Esophagus (tissue), 2 donors: Measurements from ENCODE around the gene SYF2. TPM values are rescaled to one million over a fixed set of nuclear protein-coding genes. Genes with fewer than 3 reads are reported as not detected.
"Not testable (repeated sequence)": the region's sequence is repeated elsewhere in the genome, so short reads cannot be mapped to it uniquely, and the experiment has no call there.

Experiments used
- H3K27ac ChIP-seq, 2 donors: one replicate each; pipeline ENCODE4 v1.5.1; 2013; ENCODE audit warnings: low read depth in 2 of 2, mild to moderate bottlenecking in 2 of 2, inconsistent platforms in 1 of 2, low read length in 1 of 2, moderate library complexity in 1 of 2
- H3K27me3 ChIP-seq, 2 donors: one replicate each; pipeline ENCODE4 v1.6.1; 2013; ENCODE audit warnings: low read length in 2 of 2, control low read depth in 1 of 2, mild to moderate bottlenecking in 1 of 2; ENCODE audit not compliant: insufficient read depth in 2 of 2, control insufficient read depth in 1 of 2
- H3K36me3 ChIP-seq, 2 donors: one replicate each; pipeline ENCODE4 v1.6.1; 2013; ENCODE audit warnings: low read length in 1 of 2; ENCODE audit not compliant: control insufficient read depth in 2 of 2, insufficient read depth in 2 of 2
- H3K4me1 ChIP-seq, 2 donors: one replicate each; pipeline ENCODE4 v1.6.1; 2013; ENCODE audit warnings: low read length in 1 of 2; ENCODE audit not compliant: control insufficient read depth in 2 of 2, insufficient read depth in 2 of 2
- H3K4me3 ChIP-seq, 2 donors: one replicate each; pipeline ENCODE4 v1.5.1; 2013; ENCODE audit warnings: low read length in 2 of 2, mild to moderate bottlenecking in 2 of 2, low read depth in 1 of 2, moderate library complexity in 1 of 2
- H3K9me3 ChIP-seq, 2 donors: one replicate each; pipeline ENCODE4 v1.6.1; 2013; ENCODE audit warnings: mild to moderate bottlenecking in 2 of 2, low read depth in 1 of 2, low read length in 1 of 2, moderate library complexity in 1 of 2; ENCODE audit not compliant: control insufficient read depth in 2 of 2, insufficient read depth in 1 of 2
- WGBS, 2 donors: extraction: QIAGEN DNeasy Blood & Tissue Kit; methylation state at CpG; one replicate each; pipeline ENCODE4 v1.1.7; 2013; 5-methylcytosine and 5-hydroxymethylcytosine counted together
- polyA plus RNA-seq, 2 donors: library from polyadenylated mRNA; stranded (reverse); fragments of 200-250 nt; gene quantifications; one replicate each; pipeline ENCODE4 v1.2.3, GENCODE V29; 2013
- donor health status: healthy with polysubstance abuse.
- donor health status: Bipolar disorder and iron deficiency.

The SYF2 gene
- polyA plus RNA-seq, 2 donors: 42.3 to 49.2 TPM

DNA sequence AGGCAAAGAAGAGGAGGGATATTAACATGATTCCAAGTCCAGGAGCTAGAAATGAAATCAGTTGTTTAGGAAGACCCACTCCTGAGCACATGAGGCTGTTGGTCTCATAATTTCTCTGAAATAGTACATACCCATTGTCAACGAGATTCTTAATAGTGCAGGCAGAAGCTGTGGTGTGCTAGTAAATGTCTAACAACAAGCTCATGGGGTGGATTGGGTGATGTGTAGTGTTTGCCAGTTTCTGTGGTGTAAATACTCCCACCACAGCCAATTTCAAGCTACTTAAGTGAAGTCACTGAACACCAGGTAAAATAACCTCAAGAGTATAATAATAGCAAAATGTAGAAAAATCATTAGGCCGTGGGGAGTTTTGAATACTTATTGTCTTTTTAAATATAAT lies 42.0 kb downstream of the SYF2 start:
- no peaks in the 10 kb centered on the region for H3K36me3 ChIP-seq
- no peaks in the 10 kb centered on the region for H3K27me3 ChIP-seq
- WGBS, 2 donors: 81% methylated on average over 2 of the region's 2 CpGs
- no peaks in the 10 kb centered on the region for H3K9me3 ChIP-seq
- no peak overlapping the region for H3K27ac ChIP-seq
- H3K4me1 ChIP-seq: peaks cover 3 to 10% of the 10 kb centered on the region in 2 donors
- H3K4me3 ChIP-seq: no peak overlapping the region

DNA sequence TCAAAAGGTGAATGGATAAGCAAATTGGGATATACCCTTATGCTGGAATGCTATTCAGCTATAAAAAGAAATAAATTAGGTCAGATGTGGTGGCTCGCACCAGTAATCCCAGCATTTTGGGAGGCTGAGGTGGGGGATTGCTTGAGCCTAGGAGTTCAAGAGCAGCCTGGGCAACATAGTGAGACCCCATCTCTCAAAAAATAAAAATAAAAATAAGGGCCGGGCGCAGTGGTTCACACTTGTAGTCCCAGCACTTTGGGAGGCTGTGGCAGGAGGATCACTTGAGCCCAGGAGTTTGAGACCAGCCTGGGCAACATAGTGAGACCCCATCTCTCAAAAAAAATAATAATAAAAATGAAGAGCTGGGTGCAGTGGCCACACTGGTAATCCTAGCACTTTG lies 44.4 kb downstream of the SYF2 start:
- not testable (repeated sequence) for H3K4me3 ChIP-seq, H3K4me1 ChIP-seq, H3K27me3 ChIP-seq, H3K27ac ChIP-seq, H3K9me3 ChIP-seq, H3K36me3 ChIP-seq
- 94 to 96% methylated on average over 3 of the region's 3 CpGs for WGBS, 2 donors

DNA sequence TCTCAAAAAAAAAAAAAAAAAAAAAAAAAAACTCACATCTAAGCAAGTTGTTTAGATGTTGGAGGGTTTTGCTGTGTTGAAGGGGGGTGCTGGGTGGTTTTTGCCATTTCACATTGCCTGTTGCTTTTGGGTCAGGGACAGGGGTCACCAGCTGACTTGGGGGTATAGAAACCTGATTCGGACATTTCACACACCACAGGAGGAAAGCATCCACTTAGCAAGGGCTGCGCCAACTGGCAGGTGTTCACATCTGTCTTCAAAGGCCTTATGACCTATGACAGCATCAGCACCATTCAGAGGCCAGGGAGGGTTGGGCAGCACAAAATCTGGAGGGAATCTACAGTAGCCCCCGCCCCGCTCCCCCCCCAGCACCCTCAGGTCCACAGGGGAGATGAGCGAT lies 45.2 kb downstream of the SYF2 start:
- Histone ChIP-seq H3K27me3 (no peaks in the 10 kb centered on the region), H3K9me3 (no peaks in the 10 kb centered on the region), H3K4me3 (no peak overlapping the region), H3K27ac (no peak overlapping the region), H3K36me3 (no peaks in the 10 kb centered on the region), H3K4me1 (no peaks in the 10 kb centered on the region)
- WGBS, 2 donors: 83 to 87% methylated on average over 5 of the region's 5 CpGs

DNA sequence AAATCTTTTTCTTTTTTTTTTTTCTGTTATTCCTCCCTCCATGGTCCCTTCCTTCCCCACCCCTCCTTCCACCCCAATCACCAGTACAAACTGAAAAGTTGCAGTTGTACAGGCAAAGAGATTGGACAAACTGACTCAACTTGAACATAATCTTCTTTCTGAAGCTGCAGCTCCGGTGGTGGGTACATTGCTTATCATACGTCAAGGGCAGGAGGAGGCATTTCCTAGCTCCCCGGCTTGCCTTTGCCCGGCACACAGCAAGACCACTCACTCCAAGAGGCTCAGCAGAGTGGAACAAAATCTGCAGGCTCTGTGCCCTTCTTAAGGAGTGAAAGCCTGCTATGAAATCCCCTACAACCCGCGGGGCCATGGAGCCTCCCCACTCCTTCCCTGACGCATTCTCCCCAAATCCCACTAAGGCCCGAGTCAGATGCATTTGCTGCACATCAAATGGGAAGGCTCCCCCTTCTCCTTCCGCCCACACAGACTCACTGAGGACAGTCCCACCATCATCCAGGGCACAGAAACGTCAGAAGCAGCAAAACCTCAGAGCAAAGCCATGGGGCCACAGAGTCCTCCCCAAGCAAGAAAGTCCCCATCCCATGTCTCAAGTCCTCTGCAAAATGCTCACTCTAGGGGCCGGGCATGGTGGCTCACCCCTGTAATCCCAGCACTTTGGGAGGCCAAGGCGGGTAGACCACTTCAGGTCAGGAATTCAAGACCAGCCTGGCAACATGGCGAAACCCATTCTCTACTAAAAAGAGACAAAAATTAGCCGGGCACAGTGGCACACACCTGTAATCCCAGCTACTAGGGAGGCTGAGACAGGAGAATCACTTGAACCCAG lies 45.9 kb downstream of the SYF2 start:
- 84 to 87% methylated on average over 14 of the region's 14 CpGs for WGBS, 2 donors
- Histone ChIP-seq H3K27ac (no peak overlapping the region), H3K36me3 (no peaks in the 10 kb centered on the region), H3K27me3 (no peaks in the 10 kb centered on the region), H3K4me3 (no peak overlapping the region), H3K4me1 (no peaks in the 10 kb centered on the region), H3K9me3 (no peaks in the 10 kb centered on the region)

DNA sequence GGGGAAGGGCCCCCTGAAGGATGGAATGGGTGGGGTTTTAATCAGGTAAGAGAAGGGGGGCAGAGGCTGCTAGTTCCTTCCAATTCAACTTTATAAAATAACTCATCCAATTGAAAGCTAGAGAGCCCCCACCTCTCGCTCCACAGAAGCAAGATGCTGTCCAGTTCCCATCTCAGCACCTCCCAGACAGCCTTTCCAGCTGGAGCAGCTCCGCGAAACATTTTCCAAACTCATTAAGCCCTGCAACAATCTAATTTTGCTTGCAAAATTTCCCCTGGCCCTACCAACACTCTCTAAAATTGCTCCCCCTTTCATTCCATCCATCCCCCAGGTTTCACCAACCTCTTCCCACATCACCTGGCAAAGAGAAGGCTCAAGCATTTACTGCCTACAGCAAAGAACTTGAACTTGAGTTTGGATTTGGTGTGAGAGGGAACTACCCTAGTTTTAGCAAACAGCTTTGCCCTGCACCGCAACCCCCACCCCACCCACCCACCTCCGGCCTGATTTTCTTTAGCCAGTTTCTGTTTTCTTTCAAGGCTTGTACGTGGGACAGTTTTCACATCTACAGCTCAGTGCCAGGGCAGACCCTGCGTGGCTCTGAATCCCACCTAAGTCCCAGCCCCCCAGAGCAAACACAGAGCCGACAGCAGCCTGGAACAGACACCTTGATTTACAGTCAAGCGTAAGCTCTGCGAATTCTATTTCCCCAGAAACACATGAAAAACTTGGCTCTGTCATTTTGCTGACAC lies 46.7 kb downstream of the SYF2 start:
- Histone ChIP-seq H3K36me3 (no peaks in the 10 kb centered on the region), H3K27ac (no peak overlapping the region), H3K9me3 (no peaks in the 10 kb centered on the region), H3K27me3 (no peaks in the 10 kb centered on the region), H3K4me1 (no peaks in the 10 kb centered on the region), H3K4me3 (no peak overlapping the region)
- 54 to 64% methylated on average over 10 of the region's 10 CpGs for WGBS, 2 donors

DNA sequence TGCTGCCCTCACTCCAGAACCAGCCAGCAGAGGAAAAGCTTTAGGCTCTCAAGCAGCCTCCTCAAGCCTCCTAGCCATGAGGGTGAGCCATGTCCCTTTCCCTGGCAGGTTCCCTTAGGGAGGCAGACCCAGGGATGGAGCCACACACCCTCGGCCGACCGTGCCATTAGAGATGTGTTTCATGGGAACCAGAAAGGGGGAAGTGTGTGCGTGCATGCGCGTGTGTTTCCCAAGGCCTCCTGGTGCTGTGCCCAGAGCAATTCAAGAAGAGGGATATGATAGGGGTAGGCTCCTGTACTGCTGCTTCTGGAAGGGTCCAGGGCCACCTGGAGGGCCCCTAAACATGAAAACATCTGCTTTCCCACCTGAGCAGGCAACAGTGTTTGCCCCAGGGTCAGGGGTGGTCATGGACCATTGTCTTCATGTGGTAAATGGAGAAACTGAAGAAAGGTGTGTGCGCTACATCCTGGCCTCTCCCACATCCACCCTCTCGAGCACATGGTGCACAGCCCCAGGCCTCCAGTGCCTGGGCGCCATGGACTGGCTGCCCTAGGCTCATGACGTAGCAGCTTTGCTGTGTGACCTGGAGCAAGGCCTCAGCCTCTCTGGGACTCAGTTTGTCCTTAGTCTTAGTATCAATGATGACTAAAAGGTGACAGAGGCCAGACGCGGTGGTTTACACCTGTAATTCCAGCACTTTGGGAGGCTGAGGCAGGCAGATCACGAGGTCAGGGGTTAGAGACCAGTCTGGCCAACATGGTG lies 48.1 kb downstream of the SYF2 start:
- no peak overlapping the region for H3K4me3 ChIP-seq
- WGBS, 2 donors: 82% methylated on average over 13 of the region's 13 CpGs
- H3K4me1 ChIP-seq: no peaks in the 10 kb centered on the region
- H3K36me3 ChIP-seq: no peaks in the 10 kb centered on the region
- H3K27me3 ChIP-seq: no peaks in the 10 kb centered on the region
- no peaks in the 10 kb centered on the region for H3K9me3 ChIP-seq
- no peak overlapping the region for H3K27ac ChIP-seq

DNA sequence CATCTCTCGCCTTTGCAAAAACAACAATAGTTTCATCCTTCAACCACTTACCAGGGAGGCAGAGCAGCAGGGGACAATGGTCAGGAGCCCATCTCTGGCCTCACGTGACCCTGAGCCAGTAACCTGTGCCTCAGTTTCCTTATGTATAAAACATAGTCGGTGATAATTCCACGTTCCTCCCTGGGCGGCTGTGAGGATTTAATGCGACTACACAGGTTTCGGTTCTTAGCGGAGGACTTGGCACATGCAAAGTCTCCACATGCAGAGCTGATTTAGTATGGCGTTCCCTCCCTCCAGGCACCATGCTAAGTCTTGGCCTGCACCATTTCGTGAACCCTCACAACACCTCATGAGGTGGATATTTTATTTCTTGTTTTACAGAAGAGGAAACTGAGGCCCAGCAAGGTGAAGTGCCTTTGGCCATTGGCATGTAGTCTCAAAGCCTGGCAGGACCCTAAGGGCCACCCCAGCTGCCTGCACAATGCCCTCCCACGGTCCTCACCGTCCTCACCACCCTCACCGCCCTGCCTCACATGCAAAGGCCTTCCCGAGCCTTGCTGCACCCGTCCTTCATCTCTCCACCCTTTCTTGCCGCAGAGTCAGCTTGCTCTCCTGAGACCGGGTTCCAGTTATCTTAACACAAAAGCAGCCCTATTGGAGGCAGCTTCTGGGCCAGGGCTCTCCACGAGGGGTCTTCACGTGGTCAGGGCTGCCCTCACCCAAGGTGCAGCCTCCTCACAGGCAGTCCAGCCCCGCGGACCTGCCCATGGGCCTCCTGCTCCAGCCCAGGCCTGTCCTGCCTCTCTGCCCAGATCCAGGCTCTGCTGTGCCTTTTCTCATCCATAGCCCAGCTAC lies 48.9 kb downstream of the SYF2 start:
- 89 to 92% methylated on average over 21 of the region's 21 CpGs for WGBS, 2 donors
- no peak overlapping the region for H3K27ac ChIP-seq

DNA sequence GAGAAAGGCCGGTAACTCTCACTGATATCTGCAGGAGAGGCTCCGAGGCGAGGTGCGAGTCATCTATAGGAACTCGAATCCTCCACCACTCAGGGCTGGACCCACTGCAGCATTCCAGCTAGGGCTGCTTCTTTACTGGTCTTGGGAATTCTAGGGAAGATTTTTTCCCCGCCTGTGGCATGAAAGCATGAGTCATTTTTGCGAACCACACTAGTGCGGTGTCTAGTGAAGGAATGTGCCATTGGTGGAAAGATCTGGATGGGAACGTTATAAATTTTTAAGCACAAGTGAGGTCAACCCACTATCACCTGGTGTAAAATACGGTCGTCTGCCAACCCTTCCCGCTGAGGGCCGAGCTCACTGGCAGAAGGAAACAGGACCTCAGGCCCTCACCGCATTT lies 49.7 kb downstream of the SYF2 start:
- no peaks in the 10 kb centered on the region for H3K27me3 ChIP-seq
- no peaks in the 10 kb centered on the region for H3K4me1 ChIP-seq
- H3K9me3 ChIP-seq: no peaks in the 10 kb centered on the region
- H3K27ac ChIP-seq: no peak overlapping the region
- WGBS, 2 donors: 83 to 85% methylated on average over 14 of the region's 14 CpGs
- H3K4me3 ChIP-seq: no peak overlapping the region
- no peaks in the 10 kb centered on the region for H3K36me3 ChIP-seq

More for the DNA sequence above, 48.9 kb downstream of the SYF2 start:
- no peak overlapping the region for H3K4me3 ChIP-seq
- no peaks in the 10 kb centered on the region for H3K4me1 ChIP-seq
- H3K9me3 ChIP-seq: no peaks in the 10 kb centered on the region
- H3K36me3 ChIP-seq: no peaks in the 10 kb centered on the region
- H3K27me3 ChIP-seq: no peaks in the 10 kb centered on the region

DNA sequence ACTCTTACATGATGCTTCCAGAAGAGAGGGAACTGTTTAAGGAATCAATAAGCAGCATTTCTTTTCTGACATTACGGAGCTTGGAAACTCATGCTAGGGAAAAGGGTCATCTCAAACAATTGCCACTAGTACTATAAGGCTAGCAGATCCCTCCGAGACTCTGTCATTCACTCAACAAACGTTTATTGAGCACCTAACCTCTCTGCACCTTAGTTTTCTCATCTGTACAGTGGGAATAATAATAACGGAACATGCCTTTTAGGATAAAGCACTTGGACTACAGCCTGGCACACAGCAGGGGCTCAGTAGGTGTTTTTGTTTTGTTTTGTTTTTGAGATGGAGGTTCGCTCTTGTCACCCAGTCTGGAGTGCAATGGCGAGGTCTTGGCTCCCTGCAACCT lies 51.3 kb downstream of the SYF2 start:
- H3K4me3 ChIP-seq: no peak overlapping the region
- H3K36me3 ChIP-seq: no peaks in the 10 kb centered on the region
- no peaks in the 10 kb centered on the region for H3K27me3 ChIP-seq
- no peaks in the 10 kb centered on the region for H3K4me1 ChIP-seq
- WGBS, 2 donors: 86 to 87% methylated on average over 6 of the region's 6 CpGs
- no peak overlapping the region for H3K27ac ChIP-seq
- H3K9me3 ChIP-seq: no peaks in the 10 kb centered on the region
